ENCODE results near the gene MT1H.
"Not testable (repeated sequence)": the region's sequence is repeated elsewhere in the genome, so short reads cannot be mapped to it uniquely, and the experiment has no call there.

Gene MT1H

GRCh38 chr16:56669005-56669839 lies at the start of gene MT1H:
Gene MT1H, plus strand, starts transcription at chr16:56669814. Its CDS starts 71 bp downstream, at chr16:56669885.
- in situ Hi-C loops (cut with HindIII; ENCODE audit: low sequenced_read_pairs) = loop anchor here (5.0 kb wide), 1 partner anchor 57 kb away; no protein-coding TSS in a partner anchor

- in situ Hi-C loops (cut with HindIII; ENCODE audit: low sequenced_read_pairs) = no loop called here
Observed at GRCh38 chr16:56620339-56620897, 49.2 kb upstream of the MT1H start.

GRCh38 chr16:56621665-56622445 lies 47.8 kb upstream of the MT1H start:
- in situ Hi-C loops (cut with HindIII; ENCODE audit: low sequenced_read_pairs) = not testable (repeated sequence)

GRCh38 chr16:56623184-56623583 lies 46.4 kb upstream of the MT1H start:
- in situ Hi-C loops (cut with HindIII; ENCODE audit: low sequenced_read_pairs) = not testable (repeated sequence)

GRCh38 chr16:56623637-56624036 lies 46.0 kb upstream of the MT1H start:
- in situ Hi-C loops (cut with HindIII; ENCODE audit: low sequenced_read_pairs) = no loop called here

- in situ Hi-C loops (cut with HindIII; ENCODE audit: low sequenced_read_pairs) = no loop called here
Observed at GRCh38 chr16:56625140-56625942, 44.3 kb upstream of the MT1H start, which contains the start of gene MT1E. Gene MT1E, plus strand, starts transcription at chr16:56625781. Its CDS starts 71 bp downstream, at chr16:56625852.

- in situ Hi-C loops (cut with HindIII; ENCODE audit: low sequenced_read_pairs) = no loop called here
Observed at GRCh38 chr16:56625943-56626654, 43.5 kb upstream of the MT1H start.

GRCh38 chr16:56626685-56627084 lies 42.9 kb upstream of the MT1H start:
- in situ Hi-C loops (cut with HindIII; ENCODE audit: low sequenced_read_pairs) = no loop called here

- in situ Hi-C loops (cut with HindIII; ENCODE audit: low sequenced_read_pairs) = no loop called here
Observed at GRCh38 chr16:56628486-56629350, 40.9 kb upstream of the MT1H start.

GRCh38 chr16:56629531-56629930 lies 40.1 kb upstream of the MT1H start:
- in situ Hi-C loops (cut with HindIII; ENCODE audit: low sequenced_read_pairs) = no loop called here

GRCh38 chr16:56630134-56630533 lies 39.5 kb upstream of the MT1H start:
- in situ Hi-C loops (cut with HindIII; ENCODE audit: low sequenced_read_pairs) = no loop called here

GRCh38 chr16:56631197-56631596 lies 38.4 kb upstream of the MT1H start:
- in situ Hi-C loops (cut with HindIII; ENCODE audit: low sequenced_read_pairs) = no loop called here

GRCh38 chr16:56631832-56632155 lies 37.8 kb upstream of the MT1H start:
- in situ Hi-C loops (cut with HindIII; ENCODE audit: low sequenced_read_pairs) = no loop called here

- in situ Hi-C loops (cut with HindIII; ENCODE audit: low sequenced_read_pairs) = no loop called here
Observed at GRCh38 chr16:56632156-56632847, 37.3 kb upstream of the MT1H start, which contains the start of gene MT1M. Gene MT1M, plus strand, starts transcription at chr16:56632659. Its CDS starts 73 bp downstream, at chr16:56632732.

- in situ Hi-C loops (cut with HindIII; ENCODE audit: low sequenced_read_pairs) = no loop called here
Observed at GRCh38 chr16:56632848-56633365, 36.7 kb upstream of the MT1H start.

- in situ Hi-C loops (cut with HindIII; ENCODE audit: low sequenced_read_pairs) = no loop called here
Observed at GRCh38 chr16:56633535-56633934, 36.1 kb upstream of the MT1H start.

GRCh38 chr16:56634715-56635440 lies 34.7 kb upstream of the MT1H start:
- in situ Hi-C loops (cut with HindIII; ENCODE audit: low sequenced_read_pairs) = no loop called here
